Transverse colon (tissue), 3 donors: Measurements from ENCODE around the gene XPC.
"Not testable (repeated sequence)": the region's sequence is repeated elsewhere in the genome, so short reads cannot be mapped to it uniquely, and the experiment has no call there.

ENCODE experiments used
- CTCF ChIP-seq, 5 experiments: fragments of 200-600 bp in 3 of 5; fragments of 450-650 bp in 2 of 5; sonication (generic) in 3 of 5; IDR thresholded peaks; 1 replicate in 2 of 5; 2 replicates in 3 of 5; pipeline ENCODE4 v1.5.1; 2016 to 2017; ENCODE audit warnings: antibody characterized with exemption in 5 of 5, inconsistent platforms in 3 of 5, mild to moderate bottlenecking in 2 of 5, moderate library complexity in 1 of 5
- POLR2A ChIP-seq: fragments of 450-650 bp; IDR thresholded peaks from one replicate; pipeline ENCODE4 v1.6.1; 2016; ENCODE audit warnings: antibody characterized with exemption, mild to moderate bottlenecking, moderate library complexity

GRCh38 chr3:14120921-14121448 lies 57.4 kb downstream of the XPC start:
- not testable (repeated sequence) for TF ChIP-seq CTCF (IDR thresholded peaks at IDR 0.05); POLR2A
